GM21737 (cell line): ENCODE measurements around the gene KLHDC7A.

Experiments used
- ATAC-seq: cut with Tn5 transposase; IDR thresholded peaks from one replicate; pipeline ENCODE4 v1.9.1; 2021; ENCODE audit warnings: mild to moderate bottlenecking, moderate library complexity; ENCODE audit not compliant: unreplicated experiment

Gene KLHDC7A

GRCh38 chr1:18470671-18471355 lies 9.9 kb upstream of the KLHDC7A start:
- ATAC-seq = no peak

DNA sequence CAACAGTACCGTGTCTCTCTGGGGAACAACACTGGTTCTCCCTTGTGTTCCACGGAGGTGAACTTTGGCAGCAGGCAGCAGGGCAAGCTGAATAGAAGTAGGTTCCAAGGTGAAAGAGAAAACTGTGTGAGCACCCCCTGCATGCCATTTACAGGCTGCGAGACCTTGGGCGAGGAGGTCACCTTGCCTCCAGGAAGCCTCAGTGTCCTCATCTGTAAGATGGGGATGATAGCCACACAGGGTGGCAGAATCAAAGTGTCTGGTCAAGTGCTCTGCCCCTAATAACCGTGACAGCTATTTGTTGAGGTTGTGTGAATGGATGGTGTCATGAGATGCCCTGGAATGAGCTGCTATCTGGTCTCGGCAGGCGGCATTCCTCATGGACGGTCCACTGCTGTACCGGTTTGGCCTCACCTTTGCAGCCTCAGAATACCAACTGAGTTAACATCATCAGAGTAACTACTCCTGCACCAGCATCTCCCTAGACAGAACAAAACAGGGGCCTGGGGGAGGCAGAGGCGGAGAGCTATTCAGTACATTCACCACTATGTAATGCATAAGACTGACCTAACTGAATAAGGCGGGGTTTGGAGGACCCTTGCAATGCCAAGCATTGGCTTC lies 7.4 kb upstream of the KLHDC7A start:
- ATAC-seq = no peak

DNA sequence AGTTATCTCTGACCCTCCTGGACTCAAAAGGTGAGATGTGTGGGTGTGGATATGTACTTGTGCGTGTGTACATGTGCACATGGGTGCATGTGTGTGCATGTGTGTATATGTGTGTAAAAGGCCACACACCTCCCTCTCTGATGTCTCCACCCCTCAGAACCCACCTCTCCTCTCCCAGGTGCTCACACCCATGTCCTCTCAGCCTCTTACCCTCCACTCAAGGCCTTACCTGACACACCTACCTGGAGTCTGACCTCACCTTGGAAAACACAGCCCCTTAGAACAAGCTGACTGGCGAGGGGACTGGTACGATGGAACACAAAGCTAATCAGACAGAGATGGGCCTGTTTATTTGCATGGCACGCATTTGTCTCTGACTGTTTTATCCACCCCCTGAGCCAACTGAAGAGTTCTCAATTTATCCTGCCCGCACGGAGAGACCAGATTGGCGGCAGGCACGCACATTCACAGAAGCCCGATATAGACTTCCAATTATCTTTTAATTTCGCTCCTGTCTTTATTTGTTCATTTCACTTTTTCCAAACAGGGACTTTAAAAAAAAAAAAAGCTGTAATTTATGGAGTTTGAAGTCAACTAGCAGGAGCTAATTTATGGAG lies 6.1 kb upstream of the KLHDC7A start:
- ATAC-seq = no peak

GRCh38 chr1:18475234-18475905 lies 5.4 kb upstream of the KLHDC7A start:
- no peak for ATAC-seq

DNA sequence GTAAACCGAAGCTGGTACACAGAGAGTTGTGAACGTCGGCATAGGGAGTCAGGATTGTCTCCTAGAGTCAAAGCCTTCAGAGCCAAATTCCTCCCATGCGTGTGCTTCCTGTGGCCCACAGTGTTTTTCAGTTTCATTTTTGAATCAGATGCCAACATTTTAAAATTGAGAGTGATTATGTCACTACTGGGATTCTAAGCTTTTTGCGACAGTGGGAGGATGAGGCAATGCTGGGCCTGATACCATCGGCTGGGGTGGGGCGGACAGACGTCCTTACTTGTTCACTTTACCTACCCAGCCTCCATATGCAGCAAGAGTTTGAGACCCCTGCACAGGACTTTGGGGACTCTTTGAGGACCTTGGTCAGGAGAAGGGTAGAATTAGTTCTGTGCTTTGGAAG lies 1.3 kb upstream of the KLHDC7A start:
- no peak for ATAC-seq

GRCh38 chr1:18481190-18481920 lies 625 bp downstream of the KLHDC7A start:
- no peak for ATAC-seq

DNA sequence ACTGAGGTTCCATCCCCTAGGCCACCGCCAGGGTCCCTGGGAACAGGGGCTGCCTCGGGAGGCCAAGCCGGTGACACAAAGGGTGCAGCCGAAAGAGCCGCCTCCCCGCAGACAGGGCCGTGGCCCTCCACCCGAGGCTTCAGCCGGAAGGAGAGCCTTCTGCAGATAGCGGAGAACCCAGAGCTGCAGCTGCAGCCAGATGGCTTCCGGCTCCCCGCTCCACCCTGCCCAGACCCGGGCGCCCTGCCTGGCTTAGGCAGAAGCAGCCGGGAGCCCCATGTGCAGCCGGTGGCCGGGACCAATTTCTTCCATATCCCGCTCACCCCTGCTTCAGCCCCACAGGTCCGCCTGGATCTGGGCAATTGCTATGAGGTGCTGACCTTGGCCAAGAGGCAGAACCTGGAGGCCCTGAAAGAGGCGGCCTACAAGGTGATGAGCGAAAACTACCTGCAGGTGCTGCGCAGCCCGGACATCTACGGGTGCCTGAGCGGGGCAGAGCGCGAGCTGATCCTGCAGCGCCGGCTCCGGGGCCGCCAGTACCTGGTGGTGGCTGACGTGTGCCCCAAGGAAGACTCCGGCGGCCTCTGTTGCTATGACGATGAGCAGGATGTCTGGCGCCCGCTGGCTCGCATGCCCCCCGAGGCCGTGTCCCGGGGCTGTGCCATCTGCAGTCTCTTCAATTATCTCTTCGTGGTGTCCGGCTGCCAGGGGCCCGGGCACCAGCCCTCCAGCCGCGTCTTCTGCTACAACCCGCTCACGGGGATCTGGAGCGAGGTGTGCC lies 1.4 kb downstream of the KLHDC7A start:
- no peak for ATAC-seq

DNA sequence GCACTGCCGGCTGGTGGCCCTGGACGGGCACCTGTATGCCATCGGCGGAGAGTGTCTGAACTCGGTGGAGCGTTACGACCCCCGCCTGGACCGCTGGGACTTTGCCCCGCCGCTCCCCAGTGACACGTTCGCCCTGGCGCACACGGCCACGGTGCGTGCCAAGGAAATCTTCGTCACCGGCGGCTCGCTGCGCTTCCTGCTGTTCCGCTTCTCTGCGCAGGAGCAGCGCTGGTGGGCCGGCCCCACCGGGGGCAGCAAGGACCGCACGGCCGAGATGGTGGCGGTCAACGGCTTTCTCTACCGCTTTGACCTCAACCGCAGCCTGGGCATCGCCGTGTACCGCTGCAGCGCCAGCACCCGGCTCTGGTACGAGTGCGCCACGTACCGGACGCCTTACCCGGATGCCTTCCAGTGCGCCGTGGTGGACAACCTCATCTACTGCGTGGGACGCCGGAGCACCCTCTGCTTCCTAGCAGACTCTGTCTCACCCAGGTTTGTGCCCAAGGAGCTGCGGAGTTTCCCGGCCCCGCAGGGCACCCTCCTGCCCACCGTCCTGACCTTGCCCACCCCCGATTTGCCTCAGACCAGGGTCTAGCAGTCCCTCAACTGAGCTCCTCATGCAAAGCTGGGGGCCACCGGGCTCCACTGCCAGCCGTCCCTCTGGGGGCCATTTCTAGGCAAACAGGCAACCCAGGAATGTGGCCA lies 2.1 kb downstream of the KLHDC7A start:
- ATAC-seq = no peak

- ATAC-seq = no peak
These were observed 3.5 kb downstream of the KLHDC7A start for GRCh38 chr1:18484276-18484675.

DNA sequence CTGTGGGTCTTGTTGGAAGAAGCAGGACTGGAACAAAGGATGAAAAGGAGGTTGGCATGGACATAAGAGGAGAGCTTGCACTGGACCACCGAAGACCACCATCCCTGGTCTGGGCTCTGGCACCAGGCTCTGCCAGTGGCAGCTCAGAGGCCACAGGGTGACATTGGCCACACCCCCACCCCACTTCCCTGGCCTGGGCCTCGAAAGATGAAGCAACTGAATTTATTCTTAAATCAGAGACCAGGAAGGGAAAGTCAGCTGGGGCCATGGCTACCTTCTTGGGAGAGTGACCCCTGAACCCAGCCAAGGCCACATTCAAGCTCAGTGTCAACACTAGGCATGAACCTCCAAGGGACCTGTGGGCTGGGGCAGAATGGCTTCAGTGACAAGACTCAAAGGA lies 4.0 kb downstream of the KLHDC7A start:
- ATAC-seq = no peak

- no peak for ATAC-seq
These were observed 4.5 kb downstream of the KLHDC7A start for GRCh38 chr1:18485227-18485626.

DNA sequence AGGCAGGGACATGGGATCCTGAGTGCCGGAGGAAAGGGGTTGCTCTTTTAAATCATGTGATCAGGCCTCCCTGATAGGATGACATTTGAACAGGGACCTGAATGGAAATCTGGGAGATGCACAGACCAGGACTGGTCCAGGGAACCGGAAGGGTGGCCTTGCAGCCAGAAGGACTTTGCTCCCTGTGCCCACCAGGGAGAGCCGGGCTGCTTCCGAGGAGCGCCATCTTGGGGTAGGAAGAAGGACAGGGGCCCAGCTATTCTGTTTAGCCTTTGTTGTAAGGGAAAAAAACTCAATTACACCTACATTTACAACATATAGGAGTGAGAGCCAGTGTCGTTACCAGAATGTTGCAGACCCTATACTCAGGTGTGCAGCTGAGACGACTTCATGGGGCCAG lies 5.5 kb downstream of the KLHDC7A start:
- ATAC-seq = no peak

DNA sequence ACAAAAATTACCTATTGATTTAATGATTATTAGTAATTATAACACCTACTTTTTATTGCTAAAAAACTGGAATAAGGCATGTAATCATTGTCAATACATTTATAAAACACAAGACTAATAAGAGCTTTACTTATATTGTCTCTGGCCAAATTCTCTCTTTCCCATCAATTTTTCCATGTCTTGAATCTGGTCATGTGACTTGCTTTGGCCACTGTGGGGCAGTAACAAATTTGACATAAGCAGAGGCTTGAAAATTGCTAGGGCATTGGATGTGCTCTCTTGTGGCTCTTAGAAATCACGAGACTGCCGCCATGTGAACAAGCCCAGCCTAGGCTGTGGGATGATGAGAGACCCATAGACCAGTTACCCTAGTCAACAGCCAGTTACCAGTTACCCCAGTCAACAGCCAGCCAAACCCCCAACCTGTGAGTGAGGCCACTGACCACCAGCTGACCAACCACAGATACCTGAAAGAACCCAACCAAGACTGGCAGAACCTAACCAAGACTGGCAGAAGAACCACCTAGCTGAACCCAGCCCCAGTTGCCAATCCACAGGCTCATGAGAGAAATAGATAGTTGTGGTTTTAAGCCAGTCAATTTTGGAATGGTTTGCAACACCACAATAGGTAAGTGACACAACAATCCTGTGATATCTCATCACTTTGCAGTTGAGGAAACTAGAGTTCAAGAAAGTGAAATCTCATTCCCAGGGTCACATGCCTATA lies 8.8 kb downstream of the KLHDC7A start:
- ATAC-seq = no peak

GRCh38 chr1:18491168-18491567 lies 10.4 kb downstream of the KLHDC7A start:
- no peak for ATAC-seq

- no peak for ATAC-seq
These were observed 13.6 kb downstream of the KLHDC7A start for GRCh38 chr1:18494304-18494703.

DNA sequence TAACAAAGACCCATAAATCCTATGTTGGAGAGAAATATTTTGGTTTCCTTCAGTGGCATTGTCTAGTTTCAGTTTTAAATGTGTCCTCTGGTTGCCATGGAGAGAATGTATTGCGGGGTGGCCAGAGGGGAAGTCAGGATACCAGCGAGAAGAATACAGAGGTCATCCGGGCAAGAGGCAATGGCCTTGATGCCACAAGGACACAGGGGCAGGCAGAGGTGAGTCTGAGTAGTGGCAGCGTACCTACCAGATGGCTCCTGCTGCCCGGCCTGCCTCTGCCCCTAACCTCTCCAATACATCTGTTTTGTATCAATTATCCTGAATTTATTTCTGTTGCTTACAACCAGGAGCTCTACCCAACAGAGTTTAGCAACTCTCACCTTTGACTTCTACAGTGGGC lies 14.9 kb downstream of the KLHDC7A start:
- no peak for ATAC-seq

GRCh38 chr1:18496056-18496455 lies 15.3 kb downstream of the KLHDC7A start:
- no peak for ATAC-seq

DNA sequence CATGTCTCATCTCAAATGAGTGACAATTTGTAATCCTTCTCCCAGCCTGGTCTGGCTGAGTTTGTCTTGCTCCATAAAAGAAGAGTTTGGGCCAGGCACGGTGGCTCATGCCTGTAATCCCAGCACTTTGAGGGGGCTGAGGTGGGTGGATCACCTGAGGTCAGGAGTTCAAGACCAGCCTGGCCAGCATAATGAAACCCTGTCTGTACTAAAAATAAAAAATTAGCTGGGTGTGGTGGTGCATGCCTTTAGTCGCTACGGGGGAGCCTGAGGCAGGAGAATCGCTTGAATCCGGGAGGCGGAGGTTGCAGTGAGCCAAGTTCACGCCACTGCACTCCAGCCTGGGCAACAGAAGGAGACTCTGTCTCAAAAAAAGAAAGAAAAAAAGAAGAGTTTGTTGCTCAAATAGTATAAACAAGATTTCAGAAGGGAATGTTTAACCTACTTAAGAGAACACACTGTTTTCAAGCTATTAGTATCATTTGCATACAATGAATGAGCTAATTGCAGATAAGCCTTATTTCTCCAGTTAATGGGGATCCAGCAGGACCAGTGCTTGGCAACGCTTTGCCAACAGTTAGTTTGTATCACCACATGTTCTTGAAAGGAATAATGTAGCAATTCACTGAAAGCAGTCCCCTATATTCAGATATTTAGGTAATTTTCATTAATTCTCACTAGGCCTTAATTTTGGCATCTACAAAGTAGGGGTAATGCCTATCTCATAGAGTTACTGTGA lies 15.9 kb downstream of the KLHDC7A start:
- no peak for ATAC-seq
